Fibroblast of peridontal ligament (primary cell): ENCODE results near the gene ZG16.
"Not testable (repeated sequence)": the region's sequence is repeated elsewhere in the genome, so short reads cannot be mapped to it uniquely, and the experiment has no call there.

Experiments used
- DNase-seq: peaks from one replicate; pipeline ENCODE4 v3.0.0-alpha.2; 2010; ENCODE audit errors: extremely low read depth

The ZG16 gene, protein sequence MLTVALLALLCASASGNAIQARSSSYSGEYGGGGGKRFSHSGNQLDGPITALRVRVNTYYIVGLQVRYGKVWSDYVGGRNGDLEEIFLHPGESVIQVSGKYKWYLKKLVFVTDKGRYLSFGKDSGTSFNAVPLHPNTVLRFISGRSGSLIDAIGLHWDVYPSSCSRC

DNA sequence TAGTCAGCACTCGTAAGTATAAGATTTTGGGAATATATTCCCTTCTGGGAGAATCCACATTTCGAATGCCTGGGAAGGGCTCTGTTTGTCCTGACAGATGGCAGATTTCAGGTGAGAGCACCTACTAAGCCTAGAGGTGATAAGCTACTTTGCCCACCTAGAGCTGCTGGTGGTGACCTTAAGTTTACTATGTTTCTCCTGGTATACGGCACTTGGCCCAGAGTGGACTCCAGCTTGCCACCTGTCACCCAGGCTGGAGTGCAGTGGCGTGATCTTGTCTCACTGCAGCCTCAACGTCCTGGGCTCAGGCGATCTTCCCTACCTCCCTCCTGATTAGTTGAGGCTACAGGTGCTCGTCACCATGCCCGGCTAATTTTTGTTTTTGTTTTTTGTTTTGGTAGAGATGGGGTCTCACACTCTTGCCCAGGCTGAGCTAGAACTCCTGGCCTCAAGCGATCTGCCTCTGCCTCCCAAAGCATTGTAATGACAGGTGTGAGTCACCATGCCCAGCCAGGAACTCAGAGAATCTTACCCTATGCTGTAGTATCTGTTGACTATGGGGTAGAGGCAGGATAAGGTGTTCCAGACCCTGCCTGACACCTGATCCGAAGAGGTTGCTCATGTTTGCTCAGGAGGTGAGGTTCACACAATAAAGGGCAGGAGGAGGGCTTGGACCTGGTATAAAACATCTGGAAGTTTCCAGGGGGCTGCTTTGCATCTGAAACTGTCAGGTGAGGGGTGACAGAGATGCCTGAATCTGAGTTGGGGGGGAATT lies at the start of gene ZG16:
TSS of gene ZG16 (plus strand) at position 681 of the 775 bp plus-strand sequence. CDS start 1,011 bp downstream, outside the sequence.
- no peak for DNase-seq

DNA sequence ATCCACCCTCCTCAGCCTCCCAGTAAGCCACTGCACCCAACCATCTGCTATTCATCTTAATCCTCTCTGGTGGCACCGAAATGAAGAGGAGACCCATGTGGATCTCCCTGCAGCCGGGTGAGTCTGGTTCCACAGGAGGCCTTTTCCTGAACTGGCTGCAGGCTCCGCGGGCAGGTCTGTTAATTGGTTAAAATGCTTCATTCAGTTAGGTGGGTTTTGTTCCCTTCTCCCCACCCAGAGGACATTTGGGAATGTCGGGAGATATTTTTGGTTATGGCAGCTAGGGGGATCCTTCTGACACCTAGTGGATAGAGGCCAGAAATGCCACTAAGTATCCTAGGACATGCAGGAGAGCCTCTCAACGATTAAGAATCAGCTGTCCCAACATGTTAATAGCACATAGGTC lies 48.9 kb upstream of the ZG16 start:
- peak; percentile 61 for DNase-seq

DNA sequence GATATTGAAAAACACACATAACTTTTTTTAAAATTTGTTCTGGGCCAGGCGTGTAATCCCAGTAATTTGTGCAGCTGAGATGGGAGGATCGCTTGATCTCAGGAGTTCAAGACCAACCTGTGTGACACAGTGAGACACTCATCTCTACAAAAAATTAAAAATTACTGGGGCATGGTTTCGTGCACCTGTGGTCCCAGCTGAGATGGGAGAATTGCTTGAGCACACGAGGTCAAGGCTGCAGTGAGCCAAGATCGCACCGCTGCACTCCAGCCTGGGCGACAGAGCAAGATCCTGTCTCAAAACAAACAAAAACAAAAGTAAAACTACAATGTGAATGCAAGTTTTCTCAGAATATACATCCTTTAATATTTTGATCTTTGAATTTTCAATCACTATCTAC lies 47.4 kb upstream of the ZG16 start:
- no peak for DNase-seq

DNA sequence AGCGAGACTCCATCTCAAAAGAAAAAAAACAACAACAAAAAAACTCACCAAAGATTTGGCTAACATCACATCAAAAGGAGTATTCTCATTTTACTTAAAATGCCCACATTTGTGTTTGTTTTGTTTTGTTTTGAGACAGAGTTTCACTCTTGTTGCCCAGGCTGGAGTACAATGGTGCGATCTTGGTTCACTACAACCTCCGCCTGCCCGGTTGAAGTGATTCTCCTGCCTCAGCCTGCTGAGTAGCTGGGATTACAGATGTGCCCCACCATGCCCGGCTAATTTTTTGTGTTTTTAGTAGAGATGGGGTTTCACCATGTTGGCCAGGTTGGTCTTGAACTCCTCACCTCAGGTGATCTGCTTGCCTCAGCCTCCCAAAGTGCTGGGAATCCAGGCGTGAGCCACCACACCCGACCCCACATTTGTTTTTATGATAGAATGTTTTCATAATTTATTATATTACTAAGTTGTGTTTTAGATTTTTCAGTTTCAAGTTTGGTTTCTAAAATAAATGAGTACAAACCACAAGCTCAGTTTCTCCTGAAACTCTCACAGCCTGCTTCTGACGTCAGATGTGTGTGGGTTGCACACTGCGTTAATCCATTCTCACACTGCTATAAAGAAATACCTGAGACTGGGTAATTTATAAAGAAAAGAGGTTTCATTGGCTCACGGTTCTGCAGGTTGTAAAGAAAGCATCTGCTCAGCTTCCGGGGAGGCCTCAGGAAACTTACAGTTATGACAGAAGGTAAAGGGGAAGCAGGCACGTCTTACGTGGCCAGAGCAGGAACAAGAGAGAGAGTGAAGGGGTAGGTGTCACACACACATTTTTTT lies 46.1 kb upstream of the ZG16 start:
- DNase-seq: not testable (repeated sequence)

DNA sequence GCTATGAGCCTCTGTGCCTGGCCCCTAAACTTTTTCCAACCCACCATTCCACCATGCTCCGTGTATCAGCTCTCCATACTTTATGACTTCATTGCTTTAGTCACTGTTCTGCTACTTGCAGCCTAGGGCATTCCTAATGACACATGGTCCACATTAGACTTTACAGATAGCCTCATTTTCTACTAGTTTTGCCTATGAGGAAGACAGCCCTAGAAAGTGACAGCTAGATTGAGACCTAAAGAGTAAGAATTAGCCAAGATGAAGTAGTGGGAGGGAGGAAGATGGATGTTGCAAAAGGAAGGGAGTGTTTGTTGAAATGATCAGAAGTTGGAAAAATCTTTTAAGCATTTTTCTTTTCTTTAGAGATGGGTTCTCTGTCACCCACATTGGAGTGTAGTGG lies 43.3 kb upstream of the ZG16 start:
- no peak for DNase-seq

DNA sequence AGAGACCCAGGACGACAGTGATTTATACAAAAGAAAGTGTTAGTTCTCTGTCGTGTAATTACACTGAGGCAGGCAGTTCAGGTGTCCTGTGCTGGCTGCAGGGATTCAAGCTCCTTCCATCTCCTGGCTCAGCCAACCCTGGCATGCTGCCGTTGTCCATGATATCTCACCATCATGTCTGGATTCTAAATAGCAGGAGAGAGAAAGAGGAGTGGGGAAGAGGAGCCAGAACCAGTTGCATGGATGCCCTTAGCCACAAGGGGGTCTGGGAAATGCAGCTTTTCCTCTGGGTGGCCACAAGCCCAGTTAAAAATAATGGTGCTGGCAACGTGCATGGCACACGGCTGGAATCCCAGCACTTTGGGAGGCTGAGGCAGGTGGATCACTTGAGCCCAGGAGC lies 41.9 kb upstream of the ZG16 start:
- no peak for DNase-seq

DNA sequence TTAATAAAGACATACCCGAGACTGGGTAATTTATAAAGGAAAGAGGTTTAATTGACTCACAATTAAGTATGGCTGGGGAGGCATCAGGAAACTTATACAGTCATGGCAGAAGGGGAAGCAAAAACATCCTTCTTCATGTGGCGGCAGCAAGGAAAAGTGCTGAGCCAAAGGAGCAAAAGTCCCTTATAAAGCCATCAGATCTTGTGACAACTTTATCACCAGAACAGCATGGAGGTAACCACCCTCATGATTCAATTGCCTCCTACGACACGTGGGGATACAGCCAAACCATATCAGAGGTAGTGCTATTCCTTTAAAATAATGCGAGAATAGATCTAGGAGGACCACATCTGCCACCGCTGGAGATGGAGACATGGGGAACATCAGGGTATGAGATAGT lies 41.3 kb upstream of the ZG16 start:
- DNase-seq: no peak

DNA sequence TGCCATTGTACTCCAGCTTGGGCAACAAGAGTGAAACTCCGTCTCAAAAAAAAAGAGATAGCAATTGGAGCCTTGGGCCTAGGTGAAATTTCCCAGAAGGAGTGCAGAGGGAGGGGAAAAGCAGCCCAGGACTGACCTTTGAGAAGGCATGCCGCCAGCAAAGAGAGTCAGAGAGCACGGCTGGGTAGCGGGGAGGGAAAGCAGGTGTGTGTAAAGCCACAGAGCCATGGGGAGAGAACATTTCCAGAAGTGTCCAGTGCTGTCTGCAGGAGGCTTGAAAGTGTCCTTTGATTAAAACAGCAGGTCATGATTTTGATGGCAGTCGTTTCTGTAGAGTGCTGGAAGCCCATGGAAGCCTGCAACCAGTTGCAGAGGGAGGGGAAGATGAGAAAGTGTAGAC lies 40.3 kb upstream of the ZG16 start:
- DNase-seq: no peak

DNA sequence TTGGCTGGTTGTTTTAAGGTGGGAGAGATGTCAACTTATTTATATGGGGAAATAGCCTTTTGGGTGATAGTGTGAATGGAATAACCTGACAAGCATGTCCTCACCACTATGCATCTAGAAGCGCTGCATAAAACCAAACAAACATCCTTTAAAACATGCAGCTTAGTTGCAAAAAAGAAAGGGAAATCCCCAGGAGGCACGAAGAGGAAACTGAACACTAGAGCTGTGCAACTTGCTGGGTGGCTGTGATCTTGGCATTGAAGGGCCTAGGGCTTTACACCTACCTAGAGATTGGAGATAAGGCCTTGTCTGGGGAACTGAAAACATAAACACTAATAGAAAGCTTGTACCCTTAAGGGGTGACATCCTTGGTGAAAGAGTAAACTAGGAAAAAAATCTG lies 39.5 kb upstream of the ZG16 start:
- no peak for DNase-seq

DNA sequence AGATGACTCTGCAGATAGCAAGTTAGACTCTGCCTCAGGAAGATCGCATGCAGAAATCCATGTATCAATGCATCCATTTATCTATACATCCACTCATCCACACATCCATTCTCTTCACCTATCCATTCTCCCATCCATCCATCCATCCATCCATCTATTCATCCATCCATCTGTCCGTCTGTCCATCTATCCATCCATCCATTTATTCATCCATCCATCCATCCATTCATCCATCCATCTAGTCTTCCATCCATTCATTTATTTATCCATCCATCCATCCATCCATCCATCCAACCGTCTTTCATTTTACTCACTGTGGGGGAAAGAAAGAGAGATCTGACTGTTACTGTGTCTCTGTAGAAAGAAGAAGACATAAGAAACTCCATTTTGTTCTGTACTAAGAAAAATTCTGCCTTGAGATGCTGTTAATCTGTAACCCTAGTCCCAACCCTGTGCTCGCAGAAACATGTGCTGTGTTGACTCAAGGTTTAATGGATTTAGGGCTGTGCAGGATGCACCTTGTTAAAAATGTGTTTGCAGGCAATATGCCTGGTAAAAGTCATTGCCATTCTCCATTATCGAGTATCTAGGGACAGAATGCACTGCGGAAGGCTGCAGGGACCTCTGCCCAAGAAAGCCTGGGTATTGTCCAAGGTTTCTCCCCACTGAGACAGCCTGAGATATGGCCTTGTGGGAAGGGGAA lies 38.0 kb upstream of the ZG16 start:
- not testable (repeated sequence) for DNase-seq

DNA sequence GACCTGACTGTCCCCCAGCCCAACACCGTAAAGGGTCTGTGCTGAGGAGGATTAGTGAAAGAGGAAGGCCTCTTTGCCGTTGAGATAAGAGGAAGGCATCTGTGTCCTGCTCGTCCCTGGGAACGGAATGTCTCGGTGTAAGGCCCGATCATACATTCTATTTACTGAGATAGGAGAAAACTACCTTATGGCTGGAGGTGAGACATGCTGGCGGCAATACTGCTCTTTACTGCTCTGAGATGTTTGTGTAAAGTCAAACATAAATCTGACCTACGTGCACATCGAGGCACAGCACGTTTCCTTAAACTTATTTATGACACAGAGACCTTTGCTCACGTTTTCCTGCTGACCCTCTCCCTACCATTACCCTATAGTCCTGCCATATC lies 37.4 kb upstream of the ZG16 start:
- not testable (repeated sequence) for DNase-seq

DNA sequence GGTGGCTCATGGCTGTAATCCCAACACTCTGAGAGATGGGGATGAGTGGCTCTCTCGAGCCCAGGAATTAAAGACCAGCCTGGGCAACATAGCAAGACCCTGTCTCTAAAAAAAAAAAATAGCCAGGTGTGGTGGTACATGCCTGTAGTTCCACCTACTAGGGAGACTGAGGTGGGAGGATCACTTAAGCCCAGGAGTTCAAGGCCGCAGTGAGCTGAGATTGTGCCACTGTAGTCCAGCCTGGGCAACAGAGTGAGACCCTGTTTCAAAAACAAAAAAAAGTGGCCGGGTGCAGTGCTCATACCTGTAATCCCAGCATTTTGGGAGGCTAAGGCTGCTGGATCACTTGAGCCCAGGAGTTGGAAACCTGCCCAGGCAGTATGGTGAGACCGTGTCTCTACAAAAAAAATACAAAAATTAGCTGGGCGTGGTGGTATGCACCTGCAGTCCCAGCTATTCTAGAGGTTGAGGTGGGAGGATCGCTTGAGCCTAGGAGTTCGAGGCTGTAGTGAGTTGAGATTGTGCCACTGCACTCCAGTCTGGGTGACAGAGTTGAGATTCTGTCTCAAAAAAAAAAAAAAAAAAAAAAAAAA lies 35.3 kb upstream of the ZG16 start:
- no peak for DNase-seq

DNA sequence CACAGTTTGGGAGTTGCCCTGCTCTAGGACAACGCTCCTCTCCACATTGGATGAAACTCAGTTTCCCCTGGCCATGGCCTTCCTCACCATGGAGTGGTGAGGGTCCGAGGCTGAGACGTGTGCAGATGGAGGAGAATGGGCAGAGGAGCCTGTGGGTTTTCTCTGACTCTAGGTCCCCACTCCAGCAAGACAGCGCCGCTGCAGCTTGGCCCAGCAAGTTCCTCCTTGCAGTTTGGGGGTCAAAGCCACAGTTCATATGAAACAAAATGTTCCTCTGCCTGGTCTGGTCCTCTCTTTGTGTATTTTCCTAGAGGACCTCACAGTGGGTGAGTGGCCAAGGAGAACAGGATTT lies 34.6 kb upstream of the ZG16 start:
- no peak for DNase-seq

DNA sequence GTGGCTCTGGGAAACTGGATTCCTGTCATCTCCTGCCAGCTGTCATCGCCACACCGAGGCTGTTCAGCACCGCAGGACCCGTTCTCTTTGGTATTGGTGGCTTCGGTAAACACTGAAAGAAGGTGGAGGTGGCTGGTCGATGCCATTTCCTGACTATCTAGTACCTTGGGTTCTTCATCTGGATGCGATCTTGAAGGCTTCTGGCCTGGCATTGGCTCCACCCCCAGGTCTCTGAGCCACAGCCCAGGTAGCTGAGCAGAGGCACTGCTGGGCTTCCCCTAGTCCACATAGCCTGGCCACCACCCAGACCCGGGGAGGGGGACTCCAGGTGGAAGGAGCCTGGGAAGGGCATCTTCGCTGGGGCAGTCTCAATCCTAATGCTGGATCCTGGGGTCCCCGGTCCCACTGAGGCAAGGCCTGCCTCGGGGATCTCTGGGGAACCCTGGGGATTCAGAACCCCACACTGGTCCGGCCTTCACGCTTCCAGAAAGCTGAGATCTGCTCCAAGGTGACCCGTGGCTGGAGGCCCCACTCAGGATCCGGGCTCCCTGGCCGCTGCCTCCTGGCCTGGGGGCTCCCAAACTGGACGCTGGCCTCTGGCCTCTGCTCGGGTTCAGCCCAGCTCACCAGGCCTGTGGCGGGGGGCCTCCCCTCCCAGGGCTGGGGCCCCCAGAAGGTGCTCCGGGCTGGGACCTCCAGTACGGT lies 34.1 kb upstream of the ZG16 start:
- DNase-seq: no peak

DNA sequence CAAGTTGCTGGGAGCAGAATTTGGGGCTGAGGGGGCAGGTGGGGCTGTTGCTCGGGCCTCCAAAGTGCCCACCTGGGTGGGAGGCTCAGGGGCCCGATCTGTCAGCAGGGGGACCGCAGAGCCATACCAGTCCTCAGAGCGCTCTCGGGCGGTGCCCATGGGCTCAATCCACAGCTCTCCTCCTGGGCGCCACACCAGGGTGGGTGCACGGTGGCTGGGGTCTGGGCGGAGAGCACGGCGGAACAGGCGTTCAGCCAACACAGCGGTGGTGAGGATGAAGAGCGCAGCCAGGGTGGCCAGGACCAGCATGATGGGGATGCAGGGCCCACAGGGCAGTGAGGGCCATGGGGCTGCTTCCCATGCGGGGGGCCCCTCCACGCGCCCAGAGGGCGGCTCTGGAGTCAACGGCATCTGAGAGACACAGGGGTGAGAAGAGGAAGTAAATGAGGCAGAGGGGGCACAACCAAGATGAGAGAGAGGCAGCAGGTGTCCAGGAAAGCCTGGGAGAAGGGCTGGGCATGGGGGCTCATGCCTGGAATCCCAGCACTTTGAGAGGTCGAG lies 33.4 kb upstream of the ZG16 start:
- DNase-seq: no peak

DNA sequence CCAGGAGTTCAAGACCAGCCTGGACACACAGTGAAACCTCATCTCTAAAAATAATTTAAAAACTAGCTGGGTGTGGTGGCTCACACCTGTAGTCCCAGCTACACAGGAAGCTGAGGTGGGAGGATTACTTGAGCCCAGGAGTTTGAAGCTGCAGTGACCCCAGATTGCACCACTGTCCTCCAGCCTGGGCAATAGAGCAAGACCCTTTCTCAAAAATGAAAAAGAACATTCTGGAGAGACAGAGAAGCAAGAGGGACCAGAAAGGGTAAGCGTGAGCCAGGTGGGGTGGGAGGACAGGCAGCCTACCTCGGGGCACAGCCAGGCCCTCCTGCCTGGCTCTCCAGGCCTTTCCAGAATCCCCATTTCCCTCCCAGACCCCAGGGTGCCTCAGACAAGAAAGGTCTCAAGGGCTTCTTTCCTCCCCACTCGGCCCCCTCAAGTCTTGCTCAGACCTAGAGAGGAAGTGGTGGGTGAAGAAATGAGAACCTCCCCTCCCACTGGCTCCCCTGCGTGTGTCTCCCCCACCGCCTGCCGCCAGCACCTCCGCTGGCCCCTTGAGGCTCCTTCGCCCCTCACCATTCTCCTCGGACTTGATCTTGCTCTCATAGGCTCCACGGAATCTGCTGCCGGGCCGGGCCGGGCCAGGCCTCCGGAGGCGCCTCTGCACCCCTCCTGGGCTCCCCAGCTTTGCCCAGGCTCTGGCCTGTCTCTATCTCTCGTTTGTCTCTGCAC lies 32.8 kb upstream of the ZG16 start:
- DNase-seq: no peak

DNA sequence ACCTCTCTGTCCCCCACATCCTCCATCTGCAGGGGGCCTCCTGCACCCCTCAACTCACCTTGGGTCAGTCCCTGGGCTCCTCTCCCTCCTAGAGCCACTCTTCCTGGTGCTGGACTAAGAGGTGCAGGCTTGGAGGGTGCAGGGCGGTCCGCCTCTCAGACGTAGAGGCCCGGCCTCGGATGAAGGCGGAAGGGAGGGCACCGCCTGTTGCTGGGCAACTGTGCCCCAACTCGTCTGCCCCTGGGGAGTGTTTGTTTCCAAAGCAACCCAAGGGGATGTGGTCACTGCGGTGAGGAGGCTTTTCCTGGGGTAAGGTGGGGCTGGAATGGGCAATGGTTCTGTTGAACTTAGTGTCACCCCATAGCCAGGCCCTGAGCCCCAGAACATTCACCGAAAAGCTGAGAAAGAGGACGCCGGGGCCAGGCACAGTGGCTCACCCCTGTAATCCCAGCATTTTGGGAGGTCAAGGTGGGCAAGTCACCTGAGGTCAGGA lies 32.2 kb upstream of the ZG16 start, which contains the start of gene C16orf54:
TSS of gene C16orf54 (minus strand) at position 138 of the 493 bp plus-strand sequence. CDS start 1,039 bp downstream, outside the sequence.
- no peak for DNase-seq

DNA sequence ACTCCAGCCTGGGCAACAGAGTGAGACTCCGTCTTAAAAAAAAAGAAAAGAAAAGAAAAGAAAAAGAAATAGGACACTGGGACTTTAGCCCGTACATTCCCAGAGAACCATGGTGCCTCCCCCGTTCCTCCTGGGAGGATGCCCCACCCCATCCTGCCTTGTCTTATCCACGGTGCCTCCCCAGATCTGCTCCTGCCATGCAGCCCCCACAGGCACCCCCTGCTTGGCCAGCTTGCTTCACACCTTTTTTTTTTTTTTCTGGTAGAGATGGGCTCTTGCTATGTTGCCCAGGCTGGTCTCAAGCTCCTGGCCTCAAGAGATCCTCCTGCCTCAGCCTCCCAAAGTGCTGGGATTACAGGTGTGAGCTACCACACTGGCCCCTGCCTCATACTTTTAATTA lies 31.5 kb upstream of the ZG16 start:
- DNase-seq: not testable (repeated sequence)

DNA sequence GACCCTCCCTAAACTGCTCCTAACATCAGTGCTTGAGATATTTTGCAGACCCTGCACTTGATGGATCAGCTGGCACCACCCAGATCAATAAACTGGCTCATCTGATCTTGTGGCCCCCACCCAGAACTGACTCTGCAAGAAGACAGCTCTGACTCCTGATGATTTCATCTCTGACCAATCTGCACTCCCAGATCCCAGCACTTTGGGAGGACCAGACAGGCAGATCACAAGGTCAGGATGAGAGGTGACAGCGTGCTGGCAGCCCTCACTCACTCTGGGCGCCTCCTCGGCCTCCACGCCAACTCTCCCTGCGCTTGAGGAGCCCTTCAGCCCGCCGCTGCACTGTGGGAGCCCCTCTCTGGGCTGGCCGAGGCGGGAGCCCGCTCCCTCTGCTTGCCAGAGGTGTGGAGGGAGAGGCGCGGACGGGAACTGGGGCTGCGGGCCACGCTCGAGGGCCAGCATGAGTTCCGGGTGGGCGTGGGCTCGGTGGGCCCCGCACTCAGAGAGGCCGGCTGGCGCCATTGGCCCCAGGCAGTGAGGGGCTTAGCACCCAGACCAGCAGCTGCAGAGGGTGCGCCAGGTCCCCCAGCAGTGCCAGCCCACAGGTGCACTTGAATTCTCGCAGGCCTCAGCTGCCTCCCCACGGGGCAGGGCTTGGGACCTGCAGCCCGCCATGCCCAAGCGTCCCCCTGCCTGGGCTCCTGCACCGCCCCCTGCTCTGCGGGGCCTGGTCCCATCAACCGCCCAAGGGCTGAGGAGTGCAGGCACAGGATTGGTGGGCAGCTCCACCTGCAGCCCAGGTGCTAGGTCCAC lies 29.9 kb upstream of the ZG16 start:
- DNase-seq: no peak
